AG04449 (cell line): ENCODE results near the gene NDUFB7.
"Not testable (repeated sequence)": the region's sequence is repeated elsewhere in the genome, so short reads cannot be mapped to it uniquely, and the experiment has no call there.

ENCODE experiments used
- CTCF ChIA-PET: fragments of 350-600 bp; formaldehyde crosslinking; extraction: SDS; loops from one replicate; lab custom pipeline; 2021; ENCODE audit warnings: antibody characterized with exemption; lab: Yijun Ruan, JAX
- POLR2A ChIA-PET: fragments of 400-600, 350-600 bp; formaldehyde crosslinking; extraction: SDS; loops from one replicate; lab custom pipeline; 2020; ENCODE audit warnings: antibody characterized with exemption, inconsistent platforms; lab: Yijun Ruan, JAX
- DNase-seq: peaks from one replicate; pipeline ENCODE4 v3.0.0-alpha.2; 2010; ENCODE audit warnings: low read depth, low spot score
- H3K4me3 ChIP-seq: 2 replicates; pipeline ENCODE4 v1.5.1; 2011; ENCODE audit warnings: low read depth, mild to moderate bottlenecking, control low read depth, low read length
- TF ChIP-seq, protein P1 (sequence below): IDR thresholded peaks from one replicate; pipeline ENCODE4 v1.5.1; 2011; ENCODE audit warnings: mild to moderate bottlenecking, moderate library complexity, low read length, control low read depth, inconsistent platforms; ENCODE audit not compliant: insufficient read depth; ENCODE audit errors: missing control alignments

Gene NDUFB7

DNA sequence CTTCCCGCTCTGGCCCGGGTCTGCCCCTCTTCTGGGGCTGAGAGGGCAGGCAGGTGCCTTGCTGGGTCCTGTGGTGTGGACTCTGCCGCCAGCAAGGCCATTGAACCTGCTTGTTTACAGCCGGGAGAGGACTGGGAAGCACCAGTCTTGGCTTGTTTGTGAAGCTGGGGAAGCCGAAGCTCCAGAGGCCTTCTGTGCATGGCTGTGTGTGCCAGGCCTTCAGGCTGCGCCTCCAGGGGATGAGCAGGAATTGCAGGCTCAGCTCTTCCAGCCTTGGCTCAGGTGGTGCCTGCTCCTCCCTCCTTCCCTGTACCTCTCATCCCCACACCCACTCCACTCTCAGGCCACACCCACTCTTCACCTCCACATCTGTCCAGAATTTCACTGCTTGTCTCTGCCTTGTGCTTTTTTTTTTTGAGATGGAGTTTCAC is 17.5 kb downstream of the NDUFB7 start:
- DNase-seq, result no peak
- H3K4me3 ChIP-seq, result no peak overlapping the region
- ChIA-PET POLR2A (no interaction called here), CTCF (interaction anchor here (3.9 to 4.9 kb wide), 5 partner anchors 9 to 74 kb away, joined by 14 to 95 read pairs (median 37); partner anchors contain the start of genes NDUFB7 and TECR)
- TF ChIP-seq, protein P1, sequence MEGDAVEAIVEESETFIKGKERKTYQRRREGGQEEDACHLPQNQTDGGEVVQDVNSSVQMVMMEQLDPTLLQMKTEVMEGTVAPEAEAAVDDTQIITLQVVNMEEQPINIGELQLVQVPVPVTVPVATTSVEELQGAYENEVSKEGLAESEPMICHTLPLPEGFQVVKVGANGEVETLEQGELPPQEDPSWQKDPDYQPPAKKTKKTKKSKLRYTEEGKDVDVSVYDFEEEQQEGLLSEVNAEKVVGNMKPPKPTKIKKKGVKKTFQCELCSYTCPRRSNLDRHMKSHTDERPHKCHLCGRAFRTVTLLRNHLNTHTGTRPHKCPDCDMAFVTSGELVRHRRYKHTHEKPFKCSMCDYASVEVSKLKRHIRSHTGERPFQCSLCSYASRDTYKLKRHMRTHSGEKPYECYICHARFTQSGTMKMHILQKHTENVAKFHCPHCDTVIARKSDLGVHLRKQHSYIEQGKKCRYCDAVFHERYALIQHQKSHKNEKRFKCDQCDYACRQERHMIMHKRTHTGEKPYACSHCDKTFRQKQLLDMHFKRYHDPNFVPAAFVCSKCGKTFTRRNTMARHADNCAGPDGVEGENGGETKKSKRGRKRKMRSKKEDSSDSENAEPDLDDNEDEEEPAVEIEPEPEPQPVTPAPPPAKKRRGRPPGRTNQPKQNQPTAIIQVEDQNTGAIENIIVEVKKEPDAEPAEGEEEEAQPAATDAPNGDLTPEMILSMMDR, result no peak

DNA sequence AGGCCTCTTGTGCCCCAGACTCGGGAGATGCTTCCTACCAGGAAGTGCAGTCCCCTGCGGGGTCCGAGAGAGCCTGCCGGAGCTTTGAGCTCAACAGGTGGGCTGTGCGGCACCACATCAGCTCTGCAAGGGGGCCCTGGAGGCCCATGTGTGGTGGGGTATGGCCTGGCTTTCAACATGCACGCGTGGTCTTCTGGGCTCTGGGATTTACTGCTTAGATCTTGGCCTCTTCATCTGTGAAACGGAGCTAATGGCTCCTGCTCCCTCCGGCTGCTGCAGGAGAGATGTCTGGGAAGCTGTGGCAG is 18.0 kb downstream of the NDUFB7 start:
- CTCF ChIA-PET, result interaction anchor here (3.9 to 4.9 kb wide), 5 partner anchors 8 to 74 kb away, joined by 14 to 95 read pairs (median 37); partner anchors contain the start of genes NDUFB7 and TECR

DNA sequence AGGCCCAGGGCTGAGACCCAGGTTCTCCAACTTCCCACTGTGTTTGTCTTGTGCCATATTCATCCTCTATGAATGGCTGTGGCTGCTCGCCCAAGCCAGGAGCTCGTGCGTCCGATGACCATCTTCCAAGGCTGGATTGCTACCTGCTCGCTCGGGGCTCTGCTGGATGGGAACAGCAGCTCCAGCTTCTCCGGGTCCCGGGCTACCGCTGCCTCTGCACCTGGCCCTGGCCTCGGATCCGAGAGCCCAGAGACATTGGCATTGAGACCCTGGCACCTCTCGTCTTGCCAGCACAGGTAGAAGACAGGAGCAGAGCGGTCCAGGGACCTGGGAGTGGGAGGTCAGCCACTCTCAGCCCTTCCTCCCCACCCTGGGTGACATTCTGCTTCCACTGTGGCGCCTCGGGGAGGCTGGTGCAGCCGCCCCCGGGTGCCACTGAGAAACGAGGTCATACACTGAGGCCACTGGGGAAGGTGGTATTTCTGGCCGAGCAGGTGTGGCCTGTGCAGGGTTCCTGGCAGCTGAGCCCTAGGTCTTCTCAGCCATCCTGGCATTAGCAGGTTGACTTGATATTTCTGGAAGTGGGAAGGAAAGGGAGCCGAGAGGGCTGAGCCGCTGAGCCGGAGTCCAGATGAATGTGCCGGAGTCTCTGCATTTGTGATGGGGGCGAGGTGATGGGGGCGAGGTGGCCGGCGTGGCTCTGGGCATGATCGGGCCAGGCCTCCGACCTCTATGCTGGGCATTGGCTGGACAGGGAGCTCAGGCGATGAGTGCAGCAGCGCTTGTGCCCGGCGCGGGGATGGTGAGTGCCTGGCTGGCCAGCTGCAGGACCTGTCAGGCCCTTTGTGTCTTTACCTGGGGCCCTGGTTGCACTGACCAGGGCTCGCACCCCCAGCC is 18.6 kb downstream of the NDUFB7 start:
- ChIA-PET CTCF (interaction anchor here (3.9 to 4.9 kb wide), 4 partner anchors 8 to 73 kb away, joined by 14 to 95 read pairs (median 46); partner anchors contain the start of genes NDUFB7 and TECR), POLR2A (no interaction called here)
- TF ChIP-seq, protein P1, result no peak
- no peak for DNase-seq
- H3K4me3 ChIP-seq, result no peak overlapping the region

More for the DNA sequence above, 18.0 kb downstream of the NDUFB7 start:
- TF ChIP-seq, protein P1, result no peak
- H3K4me3 ChIP-seq, result no peak overlapping the region
- DNase-seq, result no peak
- POLR2A ChIA-PET, result no interaction called here

DNA sequence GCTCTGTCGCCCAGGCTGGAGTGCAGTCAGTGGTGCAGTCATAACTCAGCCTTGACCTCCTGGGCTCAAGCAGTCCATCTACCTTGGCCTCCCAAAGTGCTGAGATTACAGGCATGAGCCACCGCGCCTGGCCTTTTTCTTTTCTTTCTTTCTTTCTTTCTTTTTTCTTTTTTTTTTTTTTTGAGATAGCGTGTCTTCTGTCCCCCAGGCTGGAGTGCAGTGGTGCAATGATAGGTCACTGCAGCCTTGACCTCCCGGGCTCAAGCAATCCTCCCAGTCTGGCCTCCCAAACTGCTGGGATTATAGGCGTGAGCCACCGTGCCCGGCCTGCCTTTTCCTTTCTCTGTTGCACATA is 19.9 kb downstream of the NDUFB7 start:
- CTCF ChIA-PET, result interaction anchor here (0.6 to 1.2 kb wide), 2 partner anchors 15 to 700 kb away, joined by 3 read pairs; no protein-coding TSS in a partner anchor
- H3K4me3 ChIP-seq, DNase-seq, POLR2A ChIA-PET: not testable (repeated sequence)

DNA sequence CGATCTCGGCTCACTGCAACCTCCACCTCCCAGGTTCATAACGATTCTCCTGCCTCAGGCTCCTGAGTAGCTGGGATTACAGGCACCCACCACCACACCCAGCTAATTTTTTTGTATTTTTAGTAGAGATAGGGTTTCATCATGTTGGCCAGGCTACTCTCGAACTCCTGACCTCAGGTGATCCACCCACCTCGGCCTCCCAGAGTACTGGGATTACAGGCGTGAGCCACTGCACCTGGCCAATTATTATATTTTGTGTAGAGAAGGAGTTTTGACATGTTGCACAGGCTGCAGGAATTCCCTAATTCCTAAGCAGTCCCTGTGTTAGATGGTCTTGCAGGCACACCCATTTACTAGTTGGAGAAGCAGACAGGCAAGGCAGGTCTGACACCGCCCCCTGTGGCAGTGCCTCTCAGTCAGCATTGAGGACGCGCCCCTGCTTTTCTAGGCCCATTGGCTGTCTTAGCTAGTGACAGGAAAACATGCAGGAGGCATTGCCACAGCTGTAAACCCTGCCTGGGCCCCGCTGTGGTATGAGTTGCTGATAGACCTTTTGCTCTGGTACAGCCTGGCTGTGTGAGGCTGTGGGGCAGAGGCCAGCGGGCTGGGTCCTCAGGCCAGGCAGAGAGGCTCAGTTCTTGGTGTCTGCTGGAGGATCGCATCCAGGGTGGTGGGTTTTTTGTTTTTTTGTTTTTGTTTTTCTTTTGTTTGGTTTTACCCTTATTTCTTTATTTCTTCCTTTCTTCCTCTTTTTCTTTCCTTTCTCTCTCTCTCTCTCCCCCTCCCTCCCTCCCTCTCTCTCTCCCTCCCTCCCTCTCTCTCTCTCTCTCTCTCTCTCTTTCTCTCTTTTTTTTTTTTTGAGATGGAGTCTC is 20.5 kb downstream of the NDUFB7 start:
- POLR2A ChIA-PET, DNase-seq, H3K4me3 ChIP-seq: not testable (repeated sequence)
- CTCF ChIA-PET, result interaction anchor here (0.6 to 1.2 kb wide), 6 partner anchors 9 to 700 kb away, joined by 3 to 5 read pairs (median 3); no protein-coding TSS in a partner anchor
- TF ChIP-seq, protein P1, result peak; percentile 37

DNA sequence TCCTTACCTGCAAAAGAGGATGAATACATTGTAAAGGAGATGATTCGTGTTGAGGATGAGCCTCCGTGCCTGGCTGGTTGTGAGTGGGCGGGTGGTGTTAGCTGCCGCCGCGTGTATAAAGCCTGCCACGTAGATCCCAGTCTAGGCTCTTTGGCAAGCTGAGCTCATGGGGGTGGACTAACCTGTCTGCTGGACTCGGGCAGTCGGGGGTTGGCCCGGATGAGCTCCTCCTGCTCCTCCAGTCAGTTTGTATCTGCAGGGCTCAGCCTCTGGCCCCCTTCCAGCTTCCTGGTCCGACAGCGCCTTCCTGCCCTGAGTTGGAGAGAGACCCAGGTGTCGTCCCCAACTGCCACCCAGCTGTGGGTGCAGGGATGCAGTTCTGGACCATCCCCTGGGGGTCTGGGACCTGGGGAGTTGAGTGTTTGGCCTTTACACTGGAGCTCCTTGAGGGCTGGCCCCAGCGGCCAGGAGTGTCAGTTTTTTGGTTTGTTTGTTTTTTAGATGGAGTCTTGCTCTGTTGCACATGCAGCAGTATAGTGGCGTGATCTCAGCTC is 21.6 kb downstream of the NDUFB7 start:
- POLR2A ChIA-PET, result no interaction called here
- TF ChIP-seq, protein P1, result no peak
- H3K4me3 ChIP-seq, result no peak overlapping the region
- CTCF ChIA-PET, result interaction anchor here (0.6 to 1.3 kb wide), 8 partner anchors 10 to 44 kb away, joined by 3 to 5 read pairs (median 4); partner anchors contain the start of gene NDUFB7
- no peak for DNase-seq
